Activated naive CD4-positive, alpha-beta T cell (primary cell): Measurements from ENCODE around the gene VWA8.
A peak's percentile ranks its signal among the peaks of the same experiment; 100 is the strongest.
"Not testable (repeated sequence)": the region's sequence is repeated elsewhere in the genome, so short reads cannot be mapped to it uniquely, and the experiment has no call there.

ENCODE experiments used
- DNase-seq, 4 experiments: peaks; one replicate each; lab custom pipeline; 2025; lab: John Stamatoyannopoulos, UW

Gene VWA8

GRCh38 chr13:41587490-41587889, 373.4 kb downstream of the VWA8 start:
- peak in 2 of 4 experiments; percentile 9 to 25 for DNase-seq

GRCh38 chr13:41586216-41586615, 374.7 kb downstream of the VWA8 start:
- no peak for DNase-seq

DNA sequence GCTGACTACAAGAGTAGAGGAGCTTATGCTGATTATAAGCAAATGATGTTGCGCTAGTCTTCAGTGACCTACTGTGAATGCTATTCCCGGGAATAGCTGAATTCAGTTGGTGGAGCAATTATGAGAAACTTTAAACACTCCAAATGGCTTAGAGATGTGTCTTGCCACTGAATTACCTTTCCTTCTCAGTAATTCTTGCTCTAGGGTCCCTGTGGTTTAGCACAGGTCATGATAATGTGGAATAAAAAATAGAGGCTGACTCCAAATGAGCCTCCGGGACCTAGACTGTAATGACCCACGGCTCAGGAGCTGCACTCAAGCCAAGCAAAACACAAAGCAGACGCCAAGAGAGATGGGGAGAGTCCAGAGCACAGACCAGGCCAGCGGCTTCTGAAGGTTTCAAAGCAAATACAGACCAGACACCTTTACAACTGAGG, 378.9 kb downstream of the VWA8 start:
- DNase-seq, result no peak

DNA sequence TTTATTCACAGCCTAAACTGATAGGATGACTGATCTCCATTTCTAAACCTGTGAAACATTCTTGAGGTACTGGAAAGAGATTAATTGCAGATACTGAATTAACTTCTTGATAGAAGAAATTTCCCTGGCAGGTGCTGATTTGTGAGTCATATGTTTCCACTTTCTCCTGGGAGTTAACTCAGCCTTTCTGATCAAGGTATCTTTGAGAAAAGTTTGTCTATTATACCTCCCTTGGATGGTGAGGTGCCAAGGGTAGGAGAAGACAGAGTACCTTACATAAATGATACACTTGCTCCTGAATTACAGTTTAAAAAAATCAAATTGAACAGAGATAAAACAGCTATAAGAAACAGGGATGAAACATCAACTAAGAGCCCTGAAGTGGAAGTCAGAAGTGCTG, 380.6 kb downstream of the VWA8 start:
- no peak for DNase-seq

- DNase-seq, result no peak
These were observed 381.0 kb downstream of the VWA8 start for GRCh38 chr13:41579881-41580280.

GRCh38 chr13:41579168-41579567, 381.7 kb downstream of the VWA8 start:
- no peak for DNase-seq

DNA sequence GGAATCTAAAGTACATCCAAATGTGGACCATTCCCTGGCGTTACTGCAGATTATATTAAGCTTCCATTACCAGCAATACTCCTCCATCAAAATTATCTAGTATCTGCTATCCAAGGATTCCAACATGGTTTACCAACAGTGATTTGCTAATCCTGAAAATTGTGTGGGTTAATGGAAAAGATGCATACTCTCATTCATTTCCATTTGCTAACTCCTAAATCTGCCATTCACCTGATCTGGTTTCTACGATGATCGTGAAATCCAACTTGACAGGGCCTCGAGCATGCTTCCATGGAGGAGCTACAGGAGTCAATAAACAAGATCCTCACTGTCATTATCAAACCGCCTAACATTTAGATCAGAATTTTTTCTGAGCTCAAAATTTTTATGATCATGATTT, 382.5 kb downstream of the VWA8 start:
- DNase-seq, result no peak

- DNase-seq, result no peak
These were observed 383.5 kb downstream of the VWA8 start for GRCh38 chr13:41577436-41577835.

DNA sequence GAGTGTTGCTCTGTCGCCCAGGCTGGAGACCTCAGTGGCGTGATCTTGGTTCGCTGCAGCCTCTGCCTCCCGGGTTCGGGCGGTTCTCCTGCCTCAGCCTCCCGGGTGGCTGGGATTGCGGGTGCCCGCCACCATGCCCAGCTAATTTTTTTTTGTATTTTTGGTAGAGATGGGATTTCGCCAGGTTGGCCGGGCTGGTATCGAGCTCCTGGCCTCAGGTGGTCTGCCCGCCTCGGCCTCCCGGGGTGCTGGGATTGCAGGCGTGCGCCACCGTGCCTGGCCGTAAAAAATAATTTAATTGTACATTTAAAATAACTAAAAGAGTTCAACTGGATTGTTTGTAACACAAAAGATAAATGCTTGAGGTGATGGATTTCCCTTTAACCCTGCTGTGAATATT, 387.3 kb downstream of the VWA8 start:
- DNase-seq, result not testable (repeated sequence)

DNA sequence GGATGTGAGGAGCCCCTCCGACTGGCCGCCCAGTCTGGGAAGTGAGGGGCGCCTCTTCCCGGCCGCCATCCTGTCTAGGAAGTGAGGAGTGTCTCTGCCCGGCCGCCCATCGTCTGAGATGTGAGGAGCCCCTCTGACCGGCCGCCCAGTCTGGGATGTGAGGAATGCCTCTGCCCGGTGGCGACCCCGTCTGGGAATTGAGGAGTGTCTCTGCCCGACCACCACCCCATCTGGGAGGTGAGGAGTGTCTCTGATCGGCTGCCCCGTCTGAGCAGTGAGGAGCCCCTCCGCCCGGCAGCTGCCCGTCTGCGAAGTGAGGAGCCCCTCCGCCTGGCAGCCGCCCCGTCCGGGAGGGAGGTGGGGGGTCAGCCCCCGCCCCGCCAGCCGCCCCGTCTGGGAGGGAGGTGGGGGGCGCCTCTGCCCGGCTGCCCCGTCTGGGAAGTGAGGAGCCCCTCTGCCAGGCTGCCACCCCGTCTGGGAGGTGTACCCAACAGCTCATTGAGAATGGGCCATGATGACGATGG, 389.0 kb downstream of the VWA8 start:
- DNase-seq, result not testable (repeated sequence)

DNA sequence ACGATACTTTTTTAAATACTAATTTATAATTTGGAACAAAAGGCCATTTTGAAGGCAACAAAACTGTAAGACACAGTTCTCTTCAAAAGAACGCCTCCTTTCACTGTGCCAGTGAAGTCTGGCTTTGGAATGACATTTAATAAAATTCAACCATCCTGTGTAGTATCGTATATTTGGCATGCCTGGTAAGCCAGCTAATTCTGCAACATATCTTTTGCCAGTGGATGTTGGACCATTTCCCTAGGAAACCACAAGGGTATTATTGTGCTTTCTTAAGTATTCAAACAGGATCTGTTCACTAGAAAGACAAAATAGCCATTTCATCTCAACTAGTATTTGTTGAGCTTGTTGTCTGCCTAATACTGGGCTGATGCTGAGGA, 391.9 kb downstream of the VWA8 start:
- DNase-seq, result no peak

DNA sequence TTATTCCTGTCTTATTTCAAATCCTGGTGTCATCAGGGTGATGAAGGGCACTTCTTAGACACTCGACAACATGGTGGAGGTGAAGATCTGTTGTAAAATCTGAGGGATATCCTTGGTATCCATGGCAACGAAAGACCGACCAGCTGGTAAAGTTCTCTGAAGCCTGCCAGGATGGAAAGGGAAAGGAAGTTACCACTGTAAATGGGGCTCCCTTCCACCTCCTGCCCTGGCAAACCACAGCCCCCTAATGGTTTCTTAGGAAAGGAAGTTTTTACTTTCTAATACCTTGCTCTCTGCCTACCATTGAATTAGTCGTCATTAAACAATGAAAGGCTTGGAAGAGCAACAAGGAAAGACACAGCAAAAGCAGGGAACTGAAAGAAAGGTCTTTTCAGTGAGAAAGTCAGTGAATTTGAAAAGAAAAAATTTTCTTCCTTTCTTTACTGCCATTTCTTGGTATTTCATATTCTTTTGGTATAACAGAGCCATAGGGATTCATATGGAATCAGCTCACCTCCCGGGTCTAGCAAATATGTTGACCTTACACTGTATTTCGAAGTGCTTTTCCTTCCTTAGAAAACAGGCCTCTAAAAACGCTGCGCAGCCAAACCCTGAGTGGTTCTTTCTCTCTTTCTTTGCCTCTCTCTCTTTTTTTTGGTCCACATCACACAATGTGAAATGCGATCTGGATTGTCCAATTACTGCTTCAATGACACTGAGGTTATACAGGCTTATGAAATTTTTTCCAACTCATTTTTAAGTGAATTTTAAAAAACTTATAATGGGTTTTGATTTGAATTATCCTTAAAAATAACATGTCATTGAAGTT, 392.6 kb downstream of the VWA8 start:
- DNase-seq, result no peak

GRCh38 chr13:41567363-41567762, 393.5 kb downstream of the VWA8 start:
- no peak for DNase-seq

GRCh38 chr13:41565846-41566245, 395.1 kb downstream of the VWA8 start:
- no peak for DNase-seq

- DNase-seq, result no peak
These were observed 395.7 kb downstream of the VWA8 start for GRCh38 chr13:41565216-41565615.

- DNase-seq, result no peak
These were observed 396.9 kb downstream of the VWA8 start for GRCh38 chr13:41563984-41564365.

- DNase-seq, result no peak
These were observed 397.4 kb downstream of the VWA8 start for GRCh38 chr13:41563341-41563983.

DNA sequence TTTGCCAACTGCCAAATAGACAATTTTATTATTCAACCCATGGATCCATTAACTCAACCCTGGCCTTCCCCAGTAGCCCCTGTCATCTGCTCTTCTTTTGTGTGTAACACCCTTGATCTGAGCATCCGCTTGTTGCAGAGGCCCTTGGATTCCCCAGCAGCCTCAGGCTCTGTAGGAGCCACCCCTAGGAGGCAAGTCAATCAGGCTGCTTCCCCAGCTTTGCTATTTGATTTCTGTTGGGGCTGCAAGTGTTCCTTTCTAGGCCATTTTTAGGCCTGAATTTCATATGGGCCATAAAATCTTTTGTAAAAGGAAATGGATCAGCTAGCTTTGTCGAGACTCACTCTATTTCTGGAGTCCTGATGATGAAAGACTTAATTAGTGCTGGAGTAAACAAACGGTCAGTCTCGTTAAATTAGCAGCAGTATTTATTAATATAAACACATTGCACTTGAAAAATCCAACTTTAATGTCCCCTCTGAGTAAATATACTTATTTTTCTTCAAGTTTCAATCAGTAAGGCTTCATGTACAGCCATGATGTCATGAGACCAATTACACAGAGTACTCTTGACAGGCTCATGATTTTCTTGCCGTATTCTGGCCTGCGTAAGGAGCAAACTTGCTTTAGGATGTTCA, 398.2 kb downstream of the VWA8 start:
- no peak for DNase-seq

DNA sequence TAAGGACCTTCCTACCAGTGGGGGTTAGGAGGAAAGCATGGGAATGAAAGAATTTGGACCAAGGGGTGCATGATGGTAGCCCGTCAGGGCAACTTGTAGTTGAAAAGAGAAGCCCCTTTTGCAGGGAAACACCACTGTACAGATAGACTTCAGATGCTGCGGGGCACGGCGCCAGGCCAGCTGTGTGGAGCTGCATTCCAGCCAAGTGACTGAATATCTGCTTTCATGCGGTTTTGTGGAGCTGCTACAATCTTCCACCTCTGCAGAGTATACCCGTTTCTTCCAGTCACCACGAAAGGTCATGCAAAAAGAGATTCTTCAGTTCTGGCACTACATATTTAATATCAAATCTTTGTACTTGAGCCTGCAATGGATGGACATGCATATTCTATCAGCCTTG, 398.8 kb downstream of the VWA8 start:
- no peak for DNase-seq

GRCh38 chr13:41561170-41561569, 399.7 kb downstream of the VWA8 start:
- no peak for DNase-seq

DNA sequence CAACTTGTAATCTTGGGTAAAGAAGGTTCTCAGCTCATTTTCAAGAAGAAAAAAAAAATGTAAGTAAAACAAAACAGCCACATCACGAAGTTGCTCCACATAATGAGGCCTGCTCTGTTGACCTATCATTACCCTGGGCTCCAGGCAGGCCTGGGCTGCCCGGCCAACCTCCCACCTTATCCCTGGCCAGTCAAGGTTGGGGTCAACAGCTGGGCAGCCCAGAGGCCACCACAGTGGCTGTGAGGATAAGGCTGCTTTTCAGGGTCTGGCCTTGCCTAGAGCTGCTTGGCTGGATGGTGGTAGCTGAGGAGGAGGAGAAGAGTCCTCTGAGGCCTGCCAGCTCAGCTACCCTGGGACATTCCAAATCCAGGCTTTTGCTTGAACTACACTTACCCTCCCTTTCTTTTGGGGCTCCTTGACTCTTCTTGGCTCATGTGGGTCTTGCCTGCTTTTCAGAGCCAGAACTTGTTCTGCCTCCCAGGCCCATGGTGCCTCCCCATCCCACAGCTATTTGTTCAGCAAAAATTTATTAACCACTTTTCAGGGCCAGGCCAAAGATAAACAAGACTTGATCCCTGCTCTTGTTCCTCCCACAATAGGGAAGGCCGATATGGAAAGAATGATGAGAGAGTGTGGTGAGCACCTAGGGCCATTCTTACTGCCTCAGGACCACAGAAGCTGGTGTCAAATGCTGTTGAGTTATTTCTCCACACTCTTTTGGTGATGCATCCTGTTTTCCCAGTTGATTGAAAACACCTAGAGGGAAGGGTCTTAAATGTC, 401.9 kb downstream of the VWA8 start:
- no peak for DNase-seq

GRCh38 chr13:41557719-41558118, 403.2 kb downstream of the VWA8 start:
- no peak for DNase-seq
